CD4-positive, alpha-beta T cell treated with Interleukin-17A for 1 hour (primary cell): Measurements from ENCODE around the gene TAGLN3.

Source experiments
- DNase-seq: peaks from one replicate; pipeline ENCODE4 v3.0.0-alpha.2; 2020

The TAGLN3 gene

GRCh38 chr3:111978583-111979433, 19.9 kb upstream of the TAGLN3 start, which contains the start of gene ABHD10:
ABHD10 (plus strand) TSS chr3:111979026; CDS start chr3:111979062, 36 bp downstream.
- peak; percentile 97 for DNase-seq

DNA sequence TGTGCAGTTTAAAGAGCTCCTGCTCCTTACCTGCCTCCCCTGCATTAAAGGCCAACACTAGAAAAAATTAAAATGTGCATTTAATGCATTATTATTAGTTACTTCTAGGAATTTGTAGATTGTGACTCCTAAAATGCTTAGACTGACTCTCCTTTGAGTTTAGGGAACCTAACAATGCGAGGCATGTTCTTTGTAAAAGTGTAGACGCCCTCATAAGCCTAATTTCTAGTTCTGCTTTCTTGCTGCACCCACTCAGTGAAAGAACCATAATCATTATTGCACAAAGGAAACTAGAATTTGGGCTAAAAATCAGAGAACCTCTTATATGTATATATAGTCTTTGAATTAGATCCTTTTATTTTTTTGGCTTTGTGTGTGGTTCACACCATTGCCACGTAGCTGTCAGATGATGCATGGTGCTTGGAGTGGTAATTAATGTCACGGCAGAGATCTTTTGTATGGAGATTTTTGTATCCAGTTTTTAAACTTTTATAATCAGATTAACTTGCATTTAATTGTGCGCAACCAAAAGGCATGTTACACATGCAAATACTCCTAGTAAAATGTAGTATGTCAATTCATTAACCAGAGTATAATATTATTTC, 19.2 kb upstream of the TAGLN3 start:
- DNase-seq, result no peak

DNA sequence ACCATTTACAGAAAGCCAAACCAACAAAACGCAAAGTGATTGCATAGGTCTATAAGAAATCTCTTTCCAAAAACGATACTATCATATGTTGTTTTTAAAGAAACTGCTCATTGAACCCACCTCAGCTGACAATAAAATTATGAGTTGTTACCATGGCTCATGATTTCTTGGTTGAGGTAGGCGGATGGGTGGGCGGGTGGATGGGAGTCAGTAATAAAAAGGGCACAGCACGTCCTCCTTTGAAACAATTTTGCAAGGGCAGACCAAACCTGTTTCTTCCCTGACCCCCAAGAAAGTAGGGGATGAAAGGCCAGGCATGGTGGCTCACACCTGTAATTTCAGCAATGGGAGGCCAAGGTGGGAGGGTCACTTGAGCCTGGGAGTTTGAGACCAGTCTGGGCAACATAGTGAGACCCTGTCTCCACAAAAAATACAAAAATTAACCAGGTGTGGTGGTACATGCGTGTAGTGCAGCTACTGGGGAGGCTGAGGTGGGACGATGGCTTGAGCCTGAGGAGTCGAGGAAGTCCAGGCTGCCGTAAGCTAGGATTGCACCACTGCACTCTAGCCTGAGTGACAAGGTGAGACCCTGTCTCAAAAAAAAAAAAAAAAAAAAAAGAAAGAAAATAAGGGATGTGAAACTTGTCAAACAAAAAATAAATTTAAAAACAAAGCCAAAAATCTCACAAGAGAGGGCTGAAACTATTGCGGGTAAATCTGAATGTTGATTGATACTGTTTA, 17.8 kb upstream of the TAGLN3 start:
- DNase-seq, result no peak

DNA sequence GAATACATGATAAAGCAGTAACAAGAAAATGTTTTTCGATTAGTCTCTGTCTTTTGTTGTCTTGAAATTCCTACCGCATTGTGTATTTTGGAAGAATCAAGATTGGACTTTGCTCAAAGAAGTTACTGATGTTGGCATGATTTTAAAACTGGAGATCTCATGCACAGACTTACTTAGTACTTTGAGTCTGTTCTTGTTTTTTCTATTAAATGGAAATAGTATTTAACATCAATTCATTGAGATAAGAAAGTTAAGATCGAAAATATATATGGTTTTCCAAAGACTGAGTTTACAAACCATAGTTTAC, 17.3 kb upstream of the TAGLN3 start:
- DNase-seq, result no peak

DNA sequence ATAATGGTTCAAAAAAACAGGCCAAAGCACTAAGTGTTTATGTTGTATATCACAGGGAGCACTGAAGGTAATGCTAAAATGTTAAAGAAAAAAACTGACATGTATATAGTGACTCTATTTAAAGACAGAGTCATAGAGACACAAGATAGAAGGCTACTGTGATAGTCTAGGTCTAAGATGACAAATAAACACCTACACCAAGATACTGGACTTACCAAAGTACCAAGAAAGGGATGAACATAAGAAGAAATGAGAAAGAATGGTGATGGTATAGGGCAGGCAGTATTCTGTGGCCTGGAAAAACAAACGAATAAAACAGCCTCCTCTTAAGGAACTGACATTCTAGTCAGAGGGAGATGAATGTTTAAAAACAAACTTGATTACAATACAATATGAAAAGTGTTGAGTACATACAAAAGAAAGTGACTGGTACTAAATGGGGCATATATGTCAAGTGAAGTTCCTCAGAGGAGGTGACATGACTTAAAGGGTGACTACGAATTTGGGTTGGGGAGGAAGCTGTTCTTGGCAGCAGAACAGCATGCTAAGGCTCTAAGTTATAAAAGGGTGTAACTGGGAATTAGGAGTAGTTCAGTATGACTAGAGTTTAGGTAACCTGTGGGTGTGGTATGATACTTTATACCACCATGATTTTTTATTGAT, 14.0 kb upstream of the TAGLN3 start:
- no peak for DNase-seq

GRCh38 chr3:111986800-111987199, 11.9 kb upstream of the TAGLN3 start:
- no peak for DNase-seq

GRCh38 chr3:111989061-111989678, 9.6 kb upstream of the TAGLN3 start:
- peak; percentile 61 for DNase-seq

DNA sequence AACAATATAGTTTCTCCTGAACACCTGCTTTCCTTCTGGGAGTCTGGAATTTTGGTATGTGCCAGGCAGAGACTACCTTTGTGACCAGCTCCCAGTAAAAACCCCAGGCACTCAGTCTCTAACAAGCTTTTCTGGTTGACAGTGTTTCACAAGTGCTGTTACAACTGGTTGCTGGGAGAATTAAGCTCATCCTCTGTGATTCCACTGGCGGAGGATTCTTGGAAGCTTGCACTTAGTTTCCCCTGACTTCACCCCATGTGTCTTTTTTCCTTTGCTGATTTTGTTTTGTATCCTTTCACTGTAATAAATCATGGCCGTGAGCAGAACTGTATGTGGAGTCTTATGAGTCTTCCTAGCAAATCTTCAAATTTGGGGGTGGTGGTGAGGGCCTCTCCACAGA, 5.7 kb upstream of the TAGLN3 start:
- DNase-seq, result no peak

GRCh38 chr3:111999484-112000324, 982 bp downstream of the TAGLN3 start:
- DNase-seq, result no peak

GRCh38 chr3:112000367-112000771, 1.6 kb downstream of the TAGLN3 start:
- DNase-seq, result no peak

DNA sequence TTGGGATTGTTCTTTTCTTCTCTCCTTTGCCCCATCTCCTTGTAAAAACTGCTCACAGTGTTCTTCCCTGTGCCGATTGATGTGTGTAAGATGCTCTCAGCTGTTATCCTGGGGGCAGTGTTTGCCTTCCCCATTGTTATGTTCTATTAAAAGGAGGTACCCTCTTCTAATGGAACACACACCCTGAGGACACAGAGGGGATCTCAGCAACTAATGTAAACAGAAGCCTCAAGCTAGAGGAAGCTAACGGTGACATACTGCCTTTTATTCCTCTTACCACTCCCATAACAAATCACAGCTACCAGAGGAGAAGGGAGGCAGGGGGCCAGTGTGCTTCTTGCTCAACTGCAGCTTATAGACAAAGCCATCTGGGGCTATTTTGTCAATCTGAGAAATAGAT, 2.2 kb downstream of the TAGLN3 start:
- DNase-seq, result no peak

DNA sequence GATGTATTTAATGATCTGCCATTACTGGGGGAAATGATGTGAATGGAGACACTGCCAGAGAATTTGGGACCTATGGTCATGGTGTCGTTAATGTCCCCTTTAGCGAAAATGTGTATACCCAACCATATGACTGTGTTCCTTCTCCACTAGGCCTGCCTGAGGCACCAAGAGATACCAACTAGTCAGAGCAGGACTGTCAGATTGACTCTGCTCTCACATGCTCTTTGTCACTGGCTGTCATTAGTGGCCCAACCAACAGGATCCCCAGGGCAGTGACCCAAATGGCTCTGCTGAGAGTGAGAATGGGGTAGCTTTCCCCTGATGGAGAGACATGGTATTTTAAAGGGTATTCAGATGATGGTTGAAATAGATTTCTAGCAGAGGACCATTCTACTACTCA, 2.8 kb downstream of the TAGLN3 start:
- DNase-seq, result no peak

DNA sequence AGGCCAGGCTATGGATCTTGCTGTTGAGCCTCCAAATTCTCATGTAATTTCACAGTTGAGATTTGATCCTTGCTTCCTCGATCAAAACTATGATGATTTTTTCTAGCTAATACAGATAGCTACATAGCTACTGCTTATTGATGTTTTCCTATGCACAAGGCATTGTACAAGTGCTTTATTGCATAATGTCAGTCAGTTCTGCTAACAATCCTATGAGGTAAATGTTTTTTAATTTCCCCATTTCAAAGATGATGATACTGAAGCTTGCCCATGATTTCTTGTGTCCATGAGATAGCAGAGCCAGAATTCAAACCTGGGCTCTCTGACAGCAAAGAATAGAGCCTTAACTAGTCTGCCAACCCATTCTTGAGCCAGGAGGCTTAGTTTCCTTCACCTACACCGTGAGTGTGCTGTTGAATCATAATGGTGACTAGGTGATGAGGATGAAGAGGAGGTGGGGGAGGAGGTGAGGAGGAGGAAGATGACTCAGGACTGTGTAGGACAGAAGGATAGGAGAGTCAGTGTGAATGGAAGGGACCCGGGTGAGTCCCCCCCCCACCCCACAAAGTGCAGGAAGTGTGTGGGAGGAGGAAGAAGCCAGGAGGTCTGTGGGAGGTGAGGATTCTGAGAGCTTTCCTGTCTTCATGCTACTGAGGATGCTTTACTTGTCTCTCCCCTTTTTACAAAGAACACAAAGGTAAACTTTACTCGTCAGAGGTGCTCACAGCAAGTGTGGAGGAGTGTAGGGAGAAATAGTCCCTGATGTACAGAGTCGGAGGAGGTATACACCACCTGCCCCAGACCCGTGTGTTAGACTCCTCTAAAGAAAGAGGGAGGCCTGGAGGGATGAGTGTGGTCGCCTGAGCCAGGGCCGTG, 3.6 kb downstream of the TAGLN3 start:
- peak; percentile 3 for DNase-seq

DNA sequence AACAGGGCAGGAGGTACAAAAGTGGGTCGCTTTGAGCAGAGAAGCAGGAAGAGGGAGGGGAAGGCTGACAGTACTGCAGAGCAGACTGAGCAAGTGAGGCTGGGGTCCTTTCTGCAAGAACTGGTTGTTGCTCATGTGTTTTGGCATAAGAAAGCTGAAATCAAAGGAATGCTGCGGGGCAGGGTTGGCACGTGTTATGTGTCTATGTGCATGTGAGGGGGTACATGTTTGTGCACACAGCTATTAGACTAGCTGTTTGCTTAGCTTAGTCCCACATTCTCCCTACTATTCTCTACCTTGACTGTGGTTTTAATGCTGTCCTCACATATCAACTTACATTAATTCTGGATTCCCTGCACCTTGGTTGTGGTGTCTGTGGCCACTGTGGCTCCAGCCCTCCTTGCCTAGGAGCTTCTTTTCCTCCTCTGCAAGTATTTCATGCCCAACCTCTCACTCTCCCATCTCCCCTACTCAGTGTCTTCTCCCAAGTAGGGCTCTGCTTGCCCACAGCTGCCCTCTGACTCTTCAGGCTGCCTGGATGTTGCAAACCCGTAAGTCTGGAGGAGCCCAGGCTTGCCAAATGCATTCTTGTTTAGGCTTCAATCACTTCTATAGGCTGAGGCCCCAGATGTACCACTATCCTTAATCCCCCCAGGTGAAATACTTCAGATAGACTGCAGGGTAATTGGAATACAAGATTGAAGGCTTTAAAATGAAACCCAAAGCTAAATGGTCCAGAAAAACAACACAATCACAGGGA, 4.8 kb downstream of the TAGLN3 start:
- DNase-seq, result no peak

DNA sequence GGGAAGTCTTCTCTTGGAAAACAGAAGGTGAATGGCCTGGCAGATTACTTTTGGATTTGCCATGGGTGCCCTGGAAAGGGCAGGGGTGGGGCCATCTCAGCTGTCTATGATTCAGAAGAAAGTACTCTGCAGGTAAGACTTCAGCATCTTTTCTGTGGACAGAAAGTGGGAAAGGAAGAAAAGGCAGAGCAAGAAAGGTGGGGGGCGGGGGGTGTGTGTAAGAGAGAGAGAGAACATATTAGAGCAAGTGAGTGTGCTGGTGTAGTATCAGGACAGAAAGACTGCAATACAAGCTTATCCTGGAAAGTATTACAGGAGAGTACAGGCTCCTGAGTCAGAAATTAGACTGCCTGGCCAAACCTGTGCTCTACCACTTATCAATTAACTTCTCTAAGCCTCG, 5.5 kb downstream of the TAGLN3 start:
- DNase-seq, result no peak

- DNase-seq, result no peak
Measured at GRCh38 chr3:112004669-112005068, 5.9 kb downstream of the TAGLN3 start.

- DNase-seq, result no peak
Measured at GRCh38 chr3:112005091-112005672, 6.5 kb downstream of the TAGLN3 start.

GRCh38 chr3:112007633-112008032, 8.9 kb downstream of the TAGLN3 start:
- DNase-seq, result no peak

GRCh38 chr3:112009670-112010069, 10.9 kb downstream of the TAGLN3 start:
- DNase-seq, result no peak

DNA sequence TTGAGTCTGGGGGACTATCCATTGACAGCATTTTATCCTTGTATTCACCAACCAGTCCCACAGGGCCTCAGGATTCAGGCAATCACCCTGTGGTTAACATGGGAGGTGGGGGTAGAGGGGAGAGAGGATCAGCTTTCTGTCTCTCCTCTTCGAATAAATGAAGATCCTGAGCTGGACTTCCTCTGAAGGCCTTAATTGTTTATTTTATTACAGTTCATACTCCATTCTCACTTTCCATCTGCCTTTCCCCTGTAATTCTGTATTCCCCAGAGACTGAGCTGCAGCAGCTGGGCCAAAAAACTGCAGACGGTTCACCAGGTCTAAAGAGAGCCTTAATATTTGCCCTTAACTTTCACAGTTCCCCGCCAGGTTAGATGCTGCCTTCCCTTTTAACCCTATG, 11.9 kb downstream of the TAGLN3 start:
- no peak for DNase-seq
